ENCODE data around the gene NKIRAS2.

DNA sequence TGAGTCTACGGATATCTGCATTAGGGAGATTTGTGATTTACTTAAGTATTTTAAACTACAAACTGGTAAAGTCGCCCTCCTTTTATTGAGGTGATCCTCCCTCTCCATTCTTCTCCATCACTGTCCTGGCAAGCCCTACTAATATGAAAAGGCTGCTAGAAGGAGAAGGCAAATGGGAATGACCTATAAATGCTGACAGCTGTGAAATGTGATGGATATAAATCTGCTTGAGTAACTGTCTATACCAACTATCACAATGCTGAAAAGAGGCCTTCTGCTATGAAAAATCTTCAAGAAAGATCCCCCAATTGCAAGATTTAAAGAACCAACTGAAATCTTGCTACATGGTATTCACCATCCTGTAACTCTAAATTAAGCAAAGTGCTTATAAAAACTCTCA, 18.2 kb upstream of the NKIRAS2 start:
- no peak for TF ChIP-seq SUZ12 (IDR thresholded peaks at IDR 0.05; ENCODE audit: extremely low read depth, insufficient read depth, insufficient read length)
- no peak for TF ChIP-seq YY1 (IDR thresholded peaks at IDR 0.05; ENCODE audit: insufficient read depth, insufficient read length)
- TF ChIP-seq ZNF274 (IDR thresholded peaks at IDR 0.05; ENCODE audit: low read depth, low read length) = no peak

All from NT2/D1 (cell line).